HG02798 (cell line): ENCODE data around the gene STC2.

Experiments used
- ATAC-seq: cut with Tn5 transposase; IDR thresholded peaks from one replicate; pipeline ENCODE4 v1.9.1; 2021; ENCODE audit warnings: mild to moderate bottlenecking; ENCODE audit not compliant: unreplicated experiment, poor library complexity

STC2 gene

GRCh38 chr5:173329491-173330337, 1.5 kb upstream of the STC2 start:
- ATAC-seq, result peak; percentile 46

GRCh38 chr5:173328844-173329490, 753 bp upstream of the STC2 start:
- ATAC-seq, result no peak

DNA sequence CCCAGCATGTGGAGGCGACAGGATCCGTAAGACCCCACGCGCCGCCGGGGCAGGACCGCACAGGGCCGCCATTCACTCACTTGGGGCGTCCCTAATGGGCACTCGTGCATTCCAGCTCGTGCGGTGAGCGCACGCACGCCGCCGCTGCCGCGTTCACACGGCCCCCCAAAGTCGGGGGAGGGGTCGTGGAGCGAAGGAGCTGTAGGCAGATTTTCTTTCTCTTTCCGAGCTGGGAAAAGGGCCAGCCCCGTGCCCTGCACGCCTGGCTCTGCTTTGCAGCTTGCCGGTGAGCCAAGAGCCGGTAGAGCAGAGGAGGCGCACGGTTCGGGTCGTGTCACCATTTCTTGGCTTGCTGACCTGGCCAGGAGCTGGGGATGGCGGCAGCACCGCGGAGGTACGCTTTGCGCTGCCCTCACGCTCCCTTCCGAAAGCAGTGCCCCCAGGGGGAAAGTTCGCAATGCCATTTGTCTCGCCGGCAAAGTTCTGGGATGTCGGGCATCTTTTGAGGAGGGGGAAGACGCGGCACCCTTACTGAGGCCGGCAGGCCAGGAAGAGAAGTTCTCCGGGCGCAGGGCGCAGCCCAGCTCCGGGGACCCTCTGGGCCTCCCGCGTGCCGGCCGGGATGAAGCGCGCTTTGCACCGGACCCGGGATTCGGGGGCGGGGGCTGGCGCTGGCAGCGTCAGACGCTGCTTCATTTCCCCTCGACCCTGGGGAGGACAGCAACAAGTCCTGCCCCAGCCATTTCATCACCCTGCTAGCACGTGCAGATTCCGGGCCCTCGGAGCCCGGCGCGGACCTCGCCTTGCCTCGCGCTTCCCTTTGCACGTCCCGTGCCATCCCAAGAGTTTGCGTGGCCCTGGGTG, 898 bp downstream of the STC2 start:
- ATAC-seq, result no peak

DNA sequence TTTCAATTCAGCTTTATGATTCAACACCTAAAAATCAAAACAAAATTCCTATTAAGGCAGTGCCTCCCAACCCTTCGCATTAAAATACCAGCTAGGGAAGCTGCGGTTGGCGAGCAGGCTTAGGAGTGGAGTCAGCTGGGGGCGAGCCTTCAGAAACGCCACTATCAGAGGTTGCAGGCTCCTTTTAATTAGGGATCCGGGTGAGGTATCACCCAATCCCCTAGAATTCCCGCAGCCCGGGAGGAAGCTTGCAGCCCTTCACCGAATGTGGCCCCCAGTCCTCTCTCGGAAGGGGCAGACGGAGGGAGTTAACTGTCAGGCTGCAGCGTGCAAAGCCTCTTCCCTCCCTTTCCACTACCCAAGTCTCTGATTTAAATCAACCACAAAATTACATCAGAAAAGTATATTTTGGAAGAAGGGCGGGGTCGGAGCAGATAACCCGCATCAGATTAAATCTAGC, 1.7 kb downstream of the STC2 start:
- ATAC-seq, result no peak

DNA sequence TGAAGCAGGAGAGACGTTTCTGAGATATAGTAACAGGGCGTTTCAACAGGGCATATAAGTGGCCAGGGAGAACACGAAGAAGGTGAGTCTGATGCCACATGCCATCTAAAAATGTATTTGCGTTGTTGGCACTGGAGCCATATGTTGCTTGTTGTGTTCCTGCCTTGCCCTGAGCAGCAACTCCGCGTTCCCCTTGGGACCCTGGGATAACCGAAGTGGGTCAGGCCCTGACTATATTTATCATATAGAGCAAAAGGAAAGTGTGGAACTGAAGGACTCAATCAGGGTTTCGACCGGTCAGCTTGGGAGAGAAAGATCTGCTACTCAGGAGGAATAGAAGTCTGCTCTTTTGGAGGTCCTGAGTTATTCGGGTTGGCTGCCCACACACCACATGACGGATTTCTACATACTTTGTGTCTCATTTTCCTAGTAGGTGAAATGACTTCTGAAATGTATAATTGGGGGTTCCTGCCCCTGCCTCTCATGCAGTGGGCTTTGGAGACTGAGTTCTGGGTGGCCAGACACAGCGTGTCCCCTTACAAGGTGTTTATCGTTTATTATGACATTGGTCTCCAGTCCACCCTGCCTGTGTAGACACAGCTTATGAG, 3.0 kb downstream of the STC2 start:
- no peak for ATAC-seq

- no peak for ATAC-seq
These were observed 3.9 kb downstream of the STC2 start for GRCh38 chr5:173324115-173325001.

- ATAC-seq, result no peak
These were observed 4.5 kb downstream of the STC2 start for GRCh38 chr5:173323799-173324114.

GRCh38 chr5:173323106-173323798, 5.0 kb downstream of the STC2 start:
- ATAC-seq, result no peak

DNA sequence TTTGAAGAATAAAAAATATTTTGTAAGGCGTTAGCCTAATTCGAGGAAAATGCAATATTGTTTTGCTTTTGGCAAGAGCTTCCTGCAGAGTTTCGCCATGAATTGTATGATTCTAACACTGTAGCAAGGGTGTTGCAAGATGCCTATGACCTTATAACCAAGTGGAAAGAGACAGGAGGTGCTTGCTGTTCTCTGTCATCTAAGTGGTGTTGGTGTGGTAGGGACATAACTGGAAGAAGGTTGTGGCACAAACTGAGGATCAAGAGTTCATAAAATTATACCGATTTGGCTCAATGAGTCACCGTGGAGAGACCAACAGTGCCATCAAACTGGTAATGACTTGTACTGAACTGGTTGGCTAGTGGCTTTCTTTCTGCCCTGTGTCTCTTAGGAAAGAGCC, 6.3 kb downstream of the STC2 start:
- ATAC-seq, result no peak

- ATAC-seq, result no peak
These were observed 8.0 kb downstream of the STC2 start for GRCh38 chr5:173320259-173320658.

DNA sequence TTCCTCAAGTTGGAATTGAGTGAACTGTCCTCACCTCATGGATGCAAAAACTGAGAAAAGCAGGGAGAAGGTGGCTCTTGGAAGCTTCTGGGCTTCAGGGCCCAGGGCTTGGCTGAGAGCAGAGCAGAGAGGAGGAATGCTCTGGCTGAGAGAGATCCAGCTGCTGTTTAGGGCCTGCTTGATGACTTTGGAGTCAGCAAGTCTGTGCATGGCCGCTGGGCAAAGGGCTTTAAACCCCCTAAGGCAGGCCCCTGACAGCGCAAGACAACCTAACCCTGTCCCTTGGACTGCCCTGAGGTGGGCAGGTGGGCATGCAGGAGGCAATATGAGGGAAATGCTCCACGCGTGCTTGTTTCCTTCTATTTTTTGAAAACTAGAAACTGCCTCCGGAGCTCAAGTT, 8.6 kb downstream of the STC2 start:
- no peak for ATAC-seq

DNA sequence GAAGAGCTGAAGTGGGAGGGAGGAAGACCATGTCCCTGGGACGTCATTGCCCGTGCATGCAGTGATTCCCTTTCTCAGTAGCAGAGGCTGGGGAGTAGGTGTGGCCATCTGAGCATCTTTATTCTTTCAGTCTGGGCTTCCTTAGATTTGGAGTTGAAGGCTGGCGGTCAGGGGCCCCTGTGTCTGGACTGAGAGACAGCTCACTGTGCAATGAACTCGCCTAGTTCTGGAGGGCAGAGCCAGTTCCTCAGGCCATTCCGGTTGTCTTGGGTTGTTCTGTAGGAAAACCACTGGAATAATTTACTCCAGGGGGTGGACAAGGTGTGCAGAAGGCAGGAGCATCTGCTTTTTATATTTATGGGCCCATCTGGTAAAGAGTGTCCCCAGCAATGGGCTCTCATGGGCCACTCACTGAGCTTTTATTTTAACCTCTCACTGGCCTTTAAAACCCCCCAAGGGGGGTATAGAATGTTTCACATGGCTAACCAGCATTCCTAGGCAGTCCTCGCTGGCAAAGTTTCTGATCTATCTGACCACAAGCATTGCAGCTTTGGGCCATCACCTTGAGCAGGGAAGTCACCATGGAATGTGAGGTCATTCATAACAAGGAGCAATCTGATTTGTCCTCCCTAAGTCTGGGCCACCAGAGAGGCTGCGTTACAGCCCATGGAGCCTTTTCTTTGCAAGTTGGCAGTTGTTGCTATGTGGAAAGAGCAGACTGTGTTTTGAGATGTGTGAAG, 9.2 kb downstream of the STC2 start:
- ATAC-seq, result no peak

DNA sequence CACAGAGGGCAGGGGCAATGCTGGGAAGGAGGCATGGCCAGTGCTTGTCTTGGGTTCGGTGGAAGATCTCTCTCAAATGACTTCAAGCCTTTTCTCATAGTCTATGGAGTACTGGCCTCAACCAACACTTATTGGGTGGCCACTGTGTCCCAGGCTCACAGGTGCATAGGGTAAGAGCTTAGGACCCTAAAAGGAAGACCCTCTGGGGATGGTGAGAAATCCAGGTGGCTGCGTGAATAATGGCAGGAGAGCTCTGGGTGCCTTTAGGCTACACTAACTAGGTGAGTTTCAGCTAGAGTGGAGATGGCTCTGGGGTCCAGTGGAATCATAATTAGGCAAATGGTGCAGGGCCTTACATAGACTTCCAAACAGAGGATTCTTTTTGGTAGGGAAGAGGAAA, 9.9 kb downstream of the STC2 start:
- no peak for ATAC-seq

DNA sequence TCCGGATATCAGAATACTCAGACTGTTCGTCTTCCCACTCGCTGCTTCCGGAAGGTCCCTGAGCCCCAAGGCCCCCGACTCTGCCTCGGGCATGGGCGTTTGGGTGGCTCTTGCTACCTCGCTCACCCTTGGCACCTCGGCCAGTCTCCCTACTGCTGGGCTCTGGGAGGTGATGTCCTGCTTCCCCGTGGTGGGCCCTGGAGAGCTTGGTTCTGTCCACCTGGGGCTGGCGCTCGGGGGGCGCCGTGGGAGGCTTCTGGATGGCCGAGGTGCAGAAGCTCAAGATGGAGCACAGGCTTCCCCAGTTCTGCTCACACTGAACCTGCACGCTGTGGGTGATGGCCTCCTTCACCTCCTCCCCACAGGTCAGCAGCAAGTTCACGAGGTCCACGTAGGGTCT, 10.4 kb downstream of the STC2 start:
- ATAC-seq, result no peak

- no peak for ATAC-seq
These were observed 11.0 kb downstream of the STC2 start for GRCh38 chr5:173317091-173317730.

GRCh38 chr5:173316339-173317020, 11.7 kb downstream of the STC2 start:
- no peak for ATAC-seq
